Vagina (tissue), 2 donors: ENCODE results near the gene RNASEH2B.

ENCODE experiments used
- POLR2A ChIP-seq, 2 donors: fragments of 450-650 bp; IDR thresholded peaks; one replicate each; pipeline ENCODE4 v1.6.1; 2017; ENCODE audit warnings: antibody characterized with exemption in 2 of 2, mild to moderate bottlenecking in 2 of 2, moderate library complexity in 2 of 2
- POLR2AphosphoS5 ChIP-seq, 2 donors: sonication (generic); formaldehyde crosslinking; IDR thresholded peaks; one replicate each; pipeline ENCODE4 v1.9.0; 2017; ENCODE audit warnings: antibody characterized with exemption in 2 of 2, mild to moderate bottlenecking in 2 of 2, low read depth in 1 of 2; ENCODE audit not compliant: insufficient read depth in 1 of 2
- TF ChIP-seq, protein P1 (sequence below), 3 experiments: fragments of 450-650 bp in 2 of 3; fragments of 200-600 bp in 1 of 3; sonication (generic) in 1 of 3; IDR thresholded peaks; one replicate each; pipeline ENCODE4 v1.5.1; 2017 to 2019; ENCODE audit warnings: antibody characterized with exemption in 3 of 3, mild to moderate bottlenecking in 2 of 3, moderate library complexity in 2 of 3

- TF ChIP-seq POLR2AphosphoS5 (IDR thresholded peaks at IDR 0.05; ENCODE audit: insufficient read depth in 1 of 2, low read depth in 1 of 2) (no peak), POLR2A (IDR thresholded peaks at IDR 0.05) (no peak)
- TF ChIP-seq, protein P1, sequence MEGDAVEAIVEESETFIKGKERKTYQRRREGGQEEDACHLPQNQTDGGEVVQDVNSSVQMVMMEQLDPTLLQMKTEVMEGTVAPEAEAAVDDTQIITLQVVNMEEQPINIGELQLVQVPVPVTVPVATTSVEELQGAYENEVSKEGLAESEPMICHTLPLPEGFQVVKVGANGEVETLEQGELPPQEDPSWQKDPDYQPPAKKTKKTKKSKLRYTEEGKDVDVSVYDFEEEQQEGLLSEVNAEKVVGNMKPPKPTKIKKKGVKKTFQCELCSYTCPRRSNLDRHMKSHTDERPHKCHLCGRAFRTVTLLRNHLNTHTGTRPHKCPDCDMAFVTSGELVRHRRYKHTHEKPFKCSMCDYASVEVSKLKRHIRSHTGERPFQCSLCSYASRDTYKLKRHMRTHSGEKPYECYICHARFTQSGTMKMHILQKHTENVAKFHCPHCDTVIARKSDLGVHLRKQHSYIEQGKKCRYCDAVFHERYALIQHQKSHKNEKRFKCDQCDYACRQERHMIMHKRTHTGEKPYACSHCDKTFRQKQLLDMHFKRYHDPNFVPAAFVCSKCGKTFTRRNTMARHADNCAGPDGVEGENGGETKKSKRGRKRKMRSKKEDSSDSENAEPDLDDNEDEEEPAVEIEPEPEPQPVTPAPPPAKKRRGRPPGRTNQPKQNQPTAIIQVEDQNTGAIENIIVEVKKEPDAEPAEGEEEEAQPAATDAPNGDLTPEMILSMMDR (IDR thresholded peaks at IDR 0.05) = no peak
Measured at GRCh38 chr13:50921706-50922105, 12.1 kb downstream of the RNASEH2B start.
